AG08396 (cell line): ENCODE results near the gene ETV6.
A peak's percentile ranks its signal among the peaks of the same experiment; 100 is the strongest.

Experiments
- DNase-seq: peaks from one replicate; pipeline ENCODE4 v3.0.0; 2012; ENCODE audit warnings: low spot score, mixed read lengths

ETV6 gene

GRCh38 chr12:11695321-11695720 lies 45.8 kb downstream of the ETV6 start:
- peak; percentile 30 for DNase-seq

- no peak for DNase-seq
Observed at GRCh38 chr12:11696084-11696483, 46.6 kb downstream of the ETV6 start.

- no peak for DNase-seq
Observed at GRCh38 chr12:11697131-11697530, 47.7 kb downstream of the ETV6 start.

GRCh38 chr12:11697670-11698387 lies 48.4 kb downstream of the ETV6 start:
- no peak for DNase-seq

DNA sequence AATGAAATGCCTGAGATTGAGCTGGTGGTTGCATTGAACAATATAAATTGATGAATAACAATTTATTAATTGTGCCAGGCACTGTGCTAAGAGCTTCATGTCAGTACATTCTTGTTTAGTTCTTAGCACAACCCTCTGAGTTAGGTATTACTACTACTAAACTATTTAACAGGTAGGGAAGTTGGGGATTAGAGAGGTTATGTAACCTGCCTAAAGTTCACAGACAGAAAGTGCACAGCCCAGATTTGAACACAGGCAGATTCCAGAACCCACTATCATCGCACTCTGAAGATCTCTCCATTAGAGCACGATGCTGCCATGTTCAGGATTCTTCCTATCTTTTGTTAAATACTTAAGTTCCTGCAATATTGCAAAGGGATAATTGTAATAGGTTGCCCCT lies 49.3 kb downstream of the ETV6 start:
- no peak for DNase-seq

DNA sequence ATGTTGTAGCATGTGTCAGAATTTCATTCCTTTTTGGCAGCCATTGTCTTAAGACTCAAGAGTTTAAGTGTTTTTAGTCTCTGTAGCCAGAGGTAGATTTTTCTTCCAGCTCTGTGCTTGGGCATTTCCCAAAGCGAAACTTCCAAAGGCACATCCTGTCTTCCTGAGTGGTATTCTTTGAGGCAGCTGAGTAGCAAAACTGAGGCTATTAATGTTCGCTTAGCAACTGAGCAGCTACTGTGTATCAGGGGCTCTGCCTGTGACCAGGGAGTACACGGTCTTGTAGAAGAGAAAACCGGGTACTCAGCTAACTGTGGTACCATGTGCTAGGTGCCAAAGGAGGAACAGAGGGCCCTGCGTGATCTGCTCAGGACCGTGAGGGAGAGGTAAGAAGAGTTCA lies 52.0 kb downstream of the ETV6 start:
- DNase-seq, result no peak

- DNase-seq, result no peak
Observed at GRCh38 chr12:11702959-11703358, 53.5 kb downstream of the ETV6 start.

DNA sequence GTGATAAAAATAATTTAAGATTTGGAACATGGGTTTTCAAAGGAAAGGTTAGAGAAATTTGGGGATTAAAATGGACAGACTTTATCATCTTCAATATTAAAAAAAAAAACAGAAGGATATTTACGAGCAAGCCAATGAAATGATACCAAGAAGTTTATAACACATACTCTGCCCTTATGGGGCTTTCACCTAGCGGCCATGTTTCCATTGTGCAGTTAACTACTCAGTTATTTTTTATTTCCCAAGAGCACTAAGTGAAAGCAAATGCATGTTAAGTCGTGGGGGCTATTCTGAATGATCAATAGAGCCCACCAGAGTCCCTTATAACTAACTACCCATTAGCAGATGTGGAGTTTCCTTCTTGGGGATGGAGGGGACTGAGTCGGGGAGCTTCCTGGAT lies 53.9 kb downstream of the ETV6 start:
- DNase-seq, result no peak

DNA sequence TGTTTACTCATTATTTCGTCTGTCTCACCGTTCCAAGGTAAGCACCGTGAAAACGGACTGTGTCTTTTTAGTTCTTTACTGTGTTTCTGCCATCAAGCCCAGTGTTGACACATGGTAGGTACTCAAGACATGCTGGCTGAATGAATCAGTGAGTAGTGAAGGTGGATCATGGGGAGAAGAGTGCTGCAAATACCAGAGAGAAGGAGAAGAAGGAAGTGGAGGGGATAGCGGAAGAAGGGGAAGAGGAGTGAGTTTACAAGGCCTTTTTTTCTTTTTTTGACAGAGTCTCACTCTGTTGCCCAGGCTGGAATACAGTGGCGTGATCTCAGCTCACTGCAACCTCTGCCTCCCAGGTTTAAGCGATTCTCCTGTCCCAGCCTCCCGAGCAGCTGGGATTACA lies 54.6 kb downstream of the ETV6 start:
- no peak for DNase-seq

- peak; percentile 57 for DNase-seq
Observed at GRCh38 chr12:11705010-11705409, 55.5 kb downstream of the ETV6 start.

- DNase-seq, result no peak
Observed at GRCh38 chr12:11706509-11707379, 57.3 kb downstream of the ETV6 start.

DNA sequence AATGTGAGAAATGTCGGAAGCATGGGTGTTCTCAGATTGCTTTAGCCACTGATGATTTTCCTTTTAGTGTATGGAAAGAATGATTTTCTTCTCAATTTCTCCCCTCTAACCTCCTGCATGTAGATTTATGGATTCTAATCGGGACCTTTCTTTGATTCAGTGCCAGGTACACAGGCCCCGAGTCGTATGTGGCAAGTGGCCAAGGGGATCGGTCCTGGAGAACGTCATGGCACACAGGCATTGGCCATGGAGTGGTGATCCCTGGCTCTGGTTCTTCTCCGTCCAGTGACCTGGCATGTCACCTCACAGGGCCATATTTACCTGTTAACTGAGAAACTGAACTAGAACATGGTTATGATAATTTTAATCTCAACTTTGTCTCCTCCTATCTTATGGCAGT lies 58.1 kb downstream of the ETV6 start:
- no peak for DNase-seq

GRCh38 chr12:11709513-11709912 lies 60.0 kb downstream of the ETV6 start:
- no peak for DNase-seq

- DNase-seq, result no peak
Observed at GRCh38 chr12:11710431-11710830, 61.0 kb downstream of the ETV6 start.

DNA sequence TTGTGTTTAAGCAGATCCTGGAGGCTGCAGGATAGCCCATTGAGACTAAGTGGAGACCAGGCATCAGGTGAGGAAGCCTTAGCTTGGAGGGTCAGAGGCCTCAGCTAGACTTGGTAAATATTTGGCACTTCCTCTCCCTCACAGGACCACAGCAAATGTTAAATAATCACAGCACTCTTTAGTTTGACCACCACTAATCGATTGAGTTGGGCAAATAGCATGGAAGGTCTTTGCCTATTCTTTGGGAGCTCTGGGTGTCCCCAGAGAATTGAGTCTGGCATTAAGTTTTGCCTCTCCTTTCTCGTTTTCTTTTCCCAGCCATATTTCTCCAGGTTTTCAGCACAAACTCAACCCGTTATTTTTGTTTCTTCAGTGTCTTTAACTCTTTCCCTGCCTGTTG lies 61.4 kb downstream of the ETV6 start:
- DNase-seq, result no peak

DNA sequence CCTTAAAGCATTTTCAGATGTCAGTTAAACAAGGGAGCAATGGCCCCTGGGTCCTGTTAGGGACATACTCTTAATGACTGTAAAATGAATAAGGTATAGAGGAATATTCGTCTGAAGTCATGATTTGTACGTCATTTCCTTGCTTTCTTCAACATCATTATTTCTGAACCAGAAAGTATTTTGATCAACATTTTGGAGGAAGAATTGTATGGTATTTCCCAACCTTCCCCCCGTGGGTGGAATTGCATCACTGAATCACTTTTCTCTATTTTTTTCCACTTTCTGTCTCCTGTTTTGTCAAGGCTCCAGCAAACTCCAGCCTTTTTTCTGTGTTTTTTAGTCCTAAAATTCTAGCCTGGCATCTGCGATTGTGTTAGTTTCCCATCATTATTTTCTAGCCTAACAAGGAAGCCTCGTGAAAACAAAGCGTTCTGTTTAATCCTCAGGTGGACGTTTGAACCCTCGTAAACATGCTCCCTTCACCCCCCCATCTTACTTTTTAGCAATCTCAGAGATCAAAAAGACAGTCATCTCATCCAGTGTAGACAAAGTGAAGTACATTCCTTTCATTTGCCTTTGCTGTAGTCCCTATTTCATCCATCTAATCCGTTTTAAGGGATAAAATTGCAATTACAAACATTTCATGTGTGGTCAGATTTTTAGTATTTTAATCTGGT lies 62.3 kb downstream of the ETV6 start:
- no peak for DNase-seq

DNA sequence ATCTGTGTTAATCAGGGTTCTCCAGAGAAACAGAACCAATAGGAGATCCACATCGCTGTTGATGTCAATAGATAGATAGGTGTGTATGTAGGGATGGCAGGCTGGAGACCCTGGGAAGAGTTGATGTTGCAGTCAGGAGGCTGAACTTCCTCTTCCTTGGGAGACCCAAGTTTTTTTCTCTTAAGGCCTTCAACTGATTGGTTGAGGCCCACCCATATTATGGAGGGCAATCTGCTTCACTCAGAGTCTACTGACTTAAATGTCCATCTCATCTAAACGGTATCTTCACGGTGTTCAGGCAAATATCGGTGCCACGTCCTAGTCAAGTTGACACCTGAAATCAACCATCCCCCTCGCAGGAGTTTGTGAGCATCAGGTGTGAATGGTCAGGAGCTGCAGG lies 63.0 kb downstream of the ETV6 start:
- no peak for DNase-seq

DNA sequence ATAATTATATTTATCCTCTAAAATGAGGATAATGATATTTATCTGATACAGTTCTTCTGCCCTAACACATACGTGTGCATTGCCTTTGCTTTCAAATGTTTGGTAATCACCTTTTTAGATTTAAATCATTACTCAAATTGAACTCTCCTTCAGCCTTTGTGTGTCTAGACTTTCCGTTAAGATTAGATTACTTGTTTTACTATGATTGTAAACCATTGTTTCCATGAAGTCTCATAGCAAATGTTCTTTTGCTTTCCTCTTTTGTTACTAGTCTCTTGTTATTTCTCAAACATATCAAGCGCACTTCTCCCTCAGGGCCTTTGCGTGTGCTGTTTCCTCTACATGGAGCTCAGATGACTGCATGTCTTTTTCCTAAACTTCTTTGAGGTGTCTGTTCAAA lies 63.7 kb downstream of the ETV6 start:
- DNase-seq, result no peak

DNA sequence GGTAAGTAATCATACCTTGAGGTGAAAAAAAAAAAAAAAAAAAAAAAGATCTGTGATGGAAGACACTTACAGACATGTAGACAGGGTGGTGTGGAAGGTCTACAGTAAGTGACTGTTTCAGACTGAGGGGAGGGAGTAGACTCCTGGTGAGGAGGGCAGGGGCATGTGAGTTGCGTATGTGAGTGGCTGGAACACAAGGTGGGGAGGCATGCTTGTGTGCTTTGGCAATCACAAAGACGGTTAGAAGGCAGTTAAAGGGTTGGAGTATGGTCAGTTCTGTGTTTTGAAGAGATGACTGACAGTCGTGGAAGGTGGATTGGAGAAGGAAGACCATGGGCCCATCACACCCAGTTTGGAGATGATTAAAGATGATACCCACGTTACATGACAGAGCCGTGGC lies 65.2 kb downstream of the ETV6 start:
- no peak for DNase-seq

DNA sequence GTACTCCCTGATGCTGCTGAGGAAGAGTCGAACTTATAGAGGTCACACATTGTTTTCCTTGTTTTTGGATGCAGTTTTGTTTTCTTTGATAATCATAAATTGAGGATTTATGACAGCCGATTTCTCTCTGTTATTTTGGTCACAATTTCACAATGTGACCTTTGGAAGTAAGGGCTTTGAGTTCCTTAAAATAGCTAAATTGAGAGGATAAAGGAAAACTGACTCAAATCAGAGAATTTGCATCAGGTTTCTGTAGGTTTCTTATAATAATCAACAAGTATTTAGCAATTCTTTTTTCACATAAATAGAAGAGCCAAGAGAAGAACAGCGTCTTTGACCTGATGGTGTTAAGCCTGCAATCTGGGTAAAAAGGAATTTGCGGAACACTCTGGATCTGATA lies 66.1 kb downstream of the ETV6 start:
- DNase-seq, result no peak

DNA sequence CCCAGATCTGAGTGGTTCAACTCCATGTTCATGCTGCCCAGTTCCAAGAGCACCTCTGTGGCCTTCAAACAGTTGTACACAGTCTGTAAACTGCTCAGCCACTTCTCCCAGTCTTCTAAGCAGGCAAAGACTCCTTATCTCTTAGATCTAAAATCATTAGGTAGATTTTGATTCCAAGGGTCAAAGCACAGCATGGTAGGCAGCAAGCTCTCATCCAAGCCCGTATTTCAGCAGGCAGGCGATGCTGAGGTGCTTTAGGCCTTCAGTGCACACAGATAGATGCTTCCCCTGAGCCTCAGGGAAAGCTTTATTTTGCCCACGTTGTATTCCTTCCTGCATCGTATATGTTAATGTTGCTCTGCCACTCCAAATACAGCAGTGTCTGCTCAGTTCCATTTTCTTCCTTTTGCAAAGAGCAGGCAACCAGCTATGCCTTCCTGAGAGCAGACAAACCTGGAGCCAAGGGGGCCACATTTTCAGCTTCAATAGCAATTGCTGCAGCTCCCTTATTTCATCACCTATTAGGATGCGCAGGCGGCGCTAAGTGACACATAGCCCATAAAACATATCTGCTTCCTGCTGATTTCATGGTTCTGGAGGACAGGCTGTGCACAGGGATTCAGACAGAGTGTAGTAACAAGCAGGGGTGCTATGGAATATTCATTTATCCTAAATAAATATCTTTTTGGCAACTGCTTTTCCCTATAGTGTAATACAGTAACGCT lies 67.5 kb downstream of the ETV6 start:
- DNase-seq, result no peak

DNA sequence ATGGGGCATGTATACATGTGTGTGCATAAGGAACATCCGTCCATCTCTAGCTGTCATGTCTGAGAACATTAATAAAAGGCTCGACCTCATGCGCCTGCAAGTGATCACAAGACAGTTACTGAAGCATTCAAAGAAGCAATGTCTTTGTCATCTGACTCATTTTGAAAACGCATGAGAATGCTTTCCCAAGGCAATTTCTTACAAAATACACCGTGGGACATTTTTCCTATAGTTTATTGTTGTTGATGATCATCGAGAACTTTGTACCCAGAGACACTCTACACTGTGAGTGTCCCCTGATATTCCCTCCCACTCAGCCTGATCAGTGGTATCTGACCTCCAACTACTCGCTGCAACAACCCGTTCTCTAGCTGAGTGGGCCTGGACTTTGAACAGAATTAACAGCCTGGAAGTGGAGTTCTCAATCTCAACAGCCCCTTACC lies 68.1 kb downstream of the ETV6 start:
- no peak for DNase-seq
